ENCODE data around the gene ZCCHC7.
"Not testable (repeated sequence)": the region's sequence is repeated elsewhere in the genome, so short reads cannot be mapped to it uniquely, and the experiment has no call there.

The ZCCHC7 gene

GRCh38 chr9:37179576-37179975 is 59.2 kb downstream of the ZCCHC7 start:
- no peak for DNase-seq

- DNase-seq: no peak
Observed at GRCh38 chr9:37180138-37180537, 59.8 kb downstream of the ZCCHC7 start.

GRCh38 chr9:37182718-37183117 is 62.3 kb downstream of the ZCCHC7 start:
- no peak for DNase-seq

GRCh38 chr9:37184905-37185867 is 64.8 kb downstream of the ZCCHC7 start:
- DNase-seq: no peak

- no peak for DNase-seq
Observed at GRCh38 chr9:37187292-37187691, 66.9 kb downstream of the ZCCHC7 start.

GRCh38 chr9:37187713-37188439 is 67.5 kb downstream of the ZCCHC7 start:
- DNase-seq: no peak

- DNase-seq: not testable (repeated sequence)
Observed at GRCh38 chr9:37190739-37191138, 70.4 kb downstream of the ZCCHC7 start.

- DNase-seq: no peak
Observed at GRCh38 chr9:37191403-37192089, 71.2 kb downstream of the ZCCHC7 start.

GRCh38 chr9:37192803-37193202 is 72.4 kb downstream of the ZCCHC7 start:
- DNase-seq: no peak

- no peak for DNase-seq
Observed at GRCh38 chr9:37197158-37198038, 77.0 kb downstream of the ZCCHC7 start.

- DNase-seq: no peak
Observed at GRCh38 chr9:37198039-37198729, 77.8 kb downstream of the ZCCHC7 start.

- DNase-seq: no peak
Observed at GRCh38 chr9:37198831-37199230, 78.5 kb downstream of the ZCCHC7 start.

- DNase-seq: no peak
Observed at GRCh38 chr9:37200433-37201005, 80.1 kb downstream of the ZCCHC7 start.

GRCh38 chr9:37201581-37201980 is 81.2 kb downstream of the ZCCHC7 start:
- no peak for DNase-seq

- DNase-seq: no peak
Observed at GRCh38 chr9:37202091-37202490, 81.7 kb downstream of the ZCCHC7 start.

GRCh38 chr9:37203456-37203855 is 83.1 kb downstream of the ZCCHC7 start:
- not testable (repeated sequence) for DNase-seq

GRCh38 chr9:37206121-37206620 is 85.8 kb downstream of the ZCCHC7 start:
- no peak for DNase-seq

- DNase-seq: no peak
Observed at GRCh38 chr9:37209431-37210386, 89.3 kb downstream of the ZCCHC7 start.

GRCh38 chr9:37210737-37211523 is 90.6 kb downstream of the ZCCHC7 start:
- no peak for DNase-seq
